ENCODE measurements around the gene SPATA13.

Gene SPATA13

DNA sequence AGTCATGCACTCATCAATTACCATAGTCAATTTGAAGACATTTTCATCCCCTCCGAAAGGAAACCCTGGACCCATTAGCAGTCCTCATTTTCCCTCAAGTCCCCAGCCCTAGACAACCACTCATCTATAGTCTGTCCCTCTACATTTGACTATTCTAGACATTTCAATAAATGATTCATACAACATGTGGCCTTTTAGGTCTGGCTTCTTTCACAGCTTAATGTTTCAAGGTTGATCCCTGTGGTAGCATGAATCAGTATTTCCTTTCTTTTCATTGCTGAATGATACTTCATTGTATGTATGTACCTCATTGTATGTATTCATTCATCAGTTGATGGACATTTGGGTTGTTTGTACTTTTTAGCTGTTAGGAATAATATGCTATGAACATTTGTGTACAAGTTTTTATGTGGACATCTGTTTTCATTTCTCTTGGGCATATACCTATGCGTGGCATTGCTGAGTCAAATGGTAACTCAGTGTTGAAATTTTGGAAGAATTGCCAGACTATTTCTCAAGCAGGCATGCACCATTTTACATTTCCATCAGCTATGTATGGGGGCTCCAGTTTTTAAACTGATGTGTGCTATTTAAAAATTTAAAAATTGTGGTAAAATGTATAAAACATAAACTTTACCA lies 18.4 kb downstream of the SPATA13 start:
- no peak overlapping the region for H3K27ac ChIP-seq
- TF ChIP-seq, protein P1, sequence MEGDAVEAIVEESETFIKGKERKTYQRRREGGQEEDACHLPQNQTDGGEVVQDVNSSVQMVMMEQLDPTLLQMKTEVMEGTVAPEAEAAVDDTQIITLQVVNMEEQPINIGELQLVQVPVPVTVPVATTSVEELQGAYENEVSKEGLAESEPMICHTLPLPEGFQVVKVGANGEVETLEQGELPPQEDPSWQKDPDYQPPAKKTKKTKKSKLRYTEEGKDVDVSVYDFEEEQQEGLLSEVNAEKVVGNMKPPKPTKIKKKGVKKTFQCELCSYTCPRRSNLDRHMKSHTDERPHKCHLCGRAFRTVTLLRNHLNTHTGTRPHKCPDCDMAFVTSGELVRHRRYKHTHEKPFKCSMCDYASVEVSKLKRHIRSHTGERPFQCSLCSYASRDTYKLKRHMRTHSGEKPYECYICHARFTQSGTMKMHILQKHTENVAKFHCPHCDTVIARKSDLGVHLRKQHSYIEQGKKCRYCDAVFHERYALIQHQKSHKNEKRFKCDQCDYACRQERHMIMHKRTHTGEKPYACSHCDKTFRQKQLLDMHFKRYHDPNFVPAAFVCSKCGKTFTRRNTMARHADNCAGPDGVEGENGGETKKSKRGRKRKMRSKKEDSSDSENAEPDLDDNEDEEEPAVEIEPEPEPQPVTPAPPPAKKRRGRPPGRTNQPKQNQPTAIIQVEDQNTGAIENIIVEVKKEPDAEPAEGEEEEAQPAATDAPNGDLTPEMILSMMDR (IDR thresholded peaks at IDR 0.05) = no peak

DNA sequence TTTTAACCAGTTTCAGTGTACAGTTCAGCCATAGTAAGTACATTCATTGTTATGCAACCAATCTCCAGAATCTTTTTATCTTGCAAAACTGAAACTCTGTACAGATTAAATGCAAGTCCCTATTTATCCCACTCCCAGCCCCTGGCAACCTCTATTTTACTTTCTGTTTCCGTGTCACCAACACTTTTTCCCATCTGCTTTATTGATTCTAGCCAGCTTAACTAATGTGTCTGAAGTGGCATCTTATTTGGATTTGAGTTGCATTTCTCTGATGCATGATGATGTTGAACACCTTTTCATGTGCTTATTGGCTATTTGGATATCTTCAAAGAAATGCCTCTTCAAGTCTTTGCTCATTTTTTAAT lies 18.9 kb downstream of the SPATA13 start:
- Histone ChIP-seq H3K27me3 (no peaks in the 10 kb centered on the region), H3K4me3 (ENCODE audit: low read depth in 1 of 2, low read length in 1 of 2) (no peak overlapping the region), H3K36me3 (no peaks in the 10 kb centered on the region), H3K9me3 (no peaks in the 10 kb centered on the region), H3K4me1 (ENCODE audit: control insufficient read depth in 1 of 2, insufficient read depth in 1 of 2, low read depth in 1 of 2, low read length in 1 of 2) (no peaks in the 10 kb centered on the region), H3K27ac (no peak overlapping the region)
- TF ChIP-seq, protein P1 (IDR thresholded peaks at IDR 0.05) = no peak

More for the DNA sequence above, 18.4 kb downstream of the SPATA13 start:
- Histone ChIP-seq H3K36me3 (no peaks in the 10 kb centered on the region), H3K4me3 (ENCODE audit: low read depth in 1 of 2, low read length in 1 of 2) (no peak overlapping the region), H3K27me3 (no peaks in the 10 kb centered on the region), H3K9me3 (no peaks in the 10 kb centered on the region), H3K4me1 (ENCODE audit: control insufficient read depth in 1 of 2, insufficient read depth in 1 of 2, low read depth in 1 of 2, low read length in 1 of 2) (no peaks in the 10 kb centered on the region)

DNA sequence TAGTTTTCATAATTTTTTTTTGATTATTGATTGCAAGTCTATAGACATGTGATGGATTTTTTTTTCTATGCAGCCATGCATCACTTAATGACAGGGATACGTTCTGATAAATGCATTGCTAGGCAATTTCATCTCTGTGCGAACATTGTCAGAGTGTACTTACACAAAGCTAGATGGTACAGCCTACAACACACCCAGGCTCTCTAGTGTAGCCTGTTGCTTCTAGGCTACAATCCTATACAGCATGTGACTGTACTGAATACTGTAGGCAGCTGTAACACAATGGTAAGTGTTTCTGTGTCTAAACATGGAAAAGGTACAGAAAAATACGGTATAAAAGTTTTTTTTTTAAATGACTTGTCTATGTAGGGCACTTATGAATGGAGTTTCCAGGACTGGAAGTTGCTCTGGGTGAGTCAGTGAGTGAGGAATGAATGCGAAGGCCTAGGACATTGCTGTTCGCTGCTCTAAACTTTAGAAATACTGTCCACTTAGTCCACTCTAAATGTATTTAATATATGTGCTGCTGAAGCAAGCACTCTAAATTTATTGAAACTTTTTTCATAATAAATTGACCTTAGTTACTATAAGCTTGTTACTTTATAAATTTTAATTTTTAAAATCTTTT lies 20.3 kb downstream of the SPATA13 start:
- Histone ChIP-seq H3K4me3 (ENCODE audit: low read depth in 1 of 2, low read length in 1 of 2) (no peak overlapping the region), H3K36me3 (no peaks in the 10 kb centered on the region), H3K4me1 (ENCODE audit: control insufficient read depth in 1 of 2, insufficient read depth in 1 of 2, low read depth in 1 of 2, low read length in 1 of 2) (no peaks in the 10 kb centered on the region), H3K9me3 (no peaks in the 10 kb centered on the region), H3K27me3 (no peaks in the 10 kb centered on the region), H3K27ac (no peak overlapping the region)
- TF ChIP-seq, protein P1 (IDR thresholded peaks at IDR 0.05) = no peak

DNA sequence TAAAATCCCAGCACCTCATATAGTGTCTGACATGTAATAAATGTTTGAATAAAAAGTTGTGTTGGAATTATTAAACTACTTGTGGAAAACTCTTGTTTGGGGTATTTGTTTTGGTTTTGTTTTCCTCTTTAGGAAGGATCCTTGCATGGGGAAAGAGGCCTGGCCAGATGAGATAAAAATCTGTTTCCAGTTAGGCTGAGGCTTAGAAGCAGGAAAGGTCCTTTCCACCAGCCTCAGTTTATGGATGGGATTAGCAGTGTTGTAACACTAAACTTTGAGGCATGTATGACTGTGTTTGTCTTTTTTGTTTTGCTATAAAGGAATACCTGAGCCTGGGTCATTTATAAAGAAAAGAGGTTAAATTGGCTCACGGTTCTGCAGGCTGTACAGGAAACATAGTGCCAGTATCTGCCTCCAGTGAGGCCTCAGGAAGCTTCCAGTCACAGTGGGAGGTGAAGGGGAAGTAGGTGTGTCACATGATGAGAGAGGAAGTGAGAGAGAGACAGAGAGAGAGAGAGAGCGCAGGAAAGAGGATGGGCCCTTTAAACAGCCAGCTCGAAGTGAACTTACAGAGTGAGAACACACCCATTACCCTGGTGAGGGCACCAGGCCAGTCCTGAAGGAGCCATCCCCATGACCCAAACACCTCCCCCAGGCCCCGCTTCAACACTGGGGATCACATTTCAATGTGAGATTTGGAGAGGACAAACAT lies 21.6 kb downstream of the SPATA13 start:
- Histone ChIP-seq H3K9me3 (no peaks in the 10 kb centered on the region), H3K27me3 (no peaks in the 10 kb centered on the region), H3K36me3 (no peaks in the 10 kb centered on the region), H3K4me3 (ENCODE audit: low read depth in 1 of 2, low read length in 1 of 2) (no peak overlapping the region), H3K27ac (no peak overlapping the region), H3K4me1 (ENCODE audit: control insufficient read depth in 1 of 2, insufficient read depth in 1 of 2, low read depth in 1 of 2, low read length in 1 of 2) (peaks cover 0 to 11% of the 10 kb centered on the region in 2 experiments)
- TF ChIP-seq, protein P1 (IDR thresholded peaks at IDR 0.05) = no peak

DNA sequence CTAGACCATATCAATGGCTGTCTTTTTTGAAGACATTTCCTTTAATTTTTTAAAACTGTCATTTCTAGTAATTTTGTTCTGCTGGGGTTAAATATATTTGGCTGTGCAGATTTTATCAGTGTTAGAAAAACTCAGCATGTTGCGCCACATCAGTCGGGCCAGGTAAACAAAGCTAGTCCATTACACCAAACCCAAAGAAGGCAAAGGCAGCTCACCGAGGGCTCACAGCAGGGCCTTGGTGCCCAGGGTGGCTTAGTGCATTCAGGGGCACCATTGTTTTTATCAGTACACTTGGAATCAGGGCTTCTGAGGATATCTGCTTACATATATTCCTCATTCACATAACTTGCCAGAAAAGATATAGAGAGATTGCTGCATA lies 22.2 kb downstream of the SPATA13 start:
- H3K27me3 ChIP-seq = no peaks in the 10 kb centered on the region
- peaks cover 4 to 16% of the 10 kb centered on the region in 2 experiments for H3K4me1 ChIP-seq (ENCODE audit: control insufficient read depth in 1 of 2, insufficient read depth in 1 of 2, low read depth in 1 of 2, low read length in 1 of 2)
- H3K27ac ChIP-seq = no peak overlapping the region
- no peaks in the 10 kb centered on the region for H3K36me3 ChIP-seq
- no peak overlapping the region for H3K4me3 ChIP-seq (ENCODE audit: low read depth in 1 of 2, low read length in 1 of 2)
- TF ChIP-seq, protein P1 (IDR thresholded peaks at IDR 0.05) = no peak
- no peaks in the 10 kb centered on the region for H3K9me3 ChIP-seq

All from neutrophil (primary cell).